GM12872 (cell line): Measurements from ENCODE around the gene ATXN7L1.

Experiments used
- CTCF ChIP-seq: IDR thresholded peaks from 3 replicates; pipeline ENCODE4 v1.5.1; 2011; ENCODE audit warnings: low read depth, mild to moderate bottlenecking, low read length, moderate library complexity; ENCODE audit not compliant: insufficient read depth

Gene ATXN7L1

GRCh38 chr7:105748701-105749100 lies 127.7 kb downstream of the ATXN7L1 start:
- no peak for TF ChIP-seq CTCF

GRCh38 chr7:105745681-105746330 lies 130.6 kb downstream of the ATXN7L1 start:
- TF ChIP-seq CTCF = no peak

- no peak for TF ChIP-seq CTCF
Measured at GRCh38 chr7:105744258-105744657, 132.1 kb downstream of the ATXN7L1 start.

- no peak for TF ChIP-seq CTCF
Measured at GRCh38 chr7:105743351-105744090, 132.9 kb downstream of the ATXN7L1 start.

- no peak for TF ChIP-seq CTCF
Measured at GRCh38 chr7:105742787-105743186, 133.6 kb downstream of the ATXN7L1 start.

GRCh38 chr7:105741982-105742381 lies 134.4 kb downstream of the ATXN7L1 start:
- TF ChIP-seq CTCF = no peak

GRCh38 chr7:105738133-105738532 lies 138.3 kb downstream of the ATXN7L1 start:
- TF ChIP-seq CTCF = no peak
